Activated naive CD4-positive, alpha-beta T cell treated with anti-CD3 and anti-CD28 coated beads, Interleukin-2, amount 50 U/mL, for 16 hours (primary cell): ENCODE data around the gene DENND1B.

Experiments
- DNase-seq: peaks from one replicate; pipeline ENCODE4 v3.0.0-alpha.2; 2020

Gene DENND1B

GRCh38 chr1:197680311-197680710 is 95.0 kb downstream of the DENND1B start:
- DNase-seq = no peak

GRCh38 chr1:197677752-197678295 is 97.5 kb downstream of the DENND1B start:
- DNase-seq = no peak

GRCh38 chr1:197677313-197677712 is 98.0 kb downstream of the DENND1B start:
- no peak for DNase-seq

- no peak for DNase-seq
Observed at GRCh38 chr1:197675583-197676208, 99.6 kb downstream of the DENND1B start.

DNA sequence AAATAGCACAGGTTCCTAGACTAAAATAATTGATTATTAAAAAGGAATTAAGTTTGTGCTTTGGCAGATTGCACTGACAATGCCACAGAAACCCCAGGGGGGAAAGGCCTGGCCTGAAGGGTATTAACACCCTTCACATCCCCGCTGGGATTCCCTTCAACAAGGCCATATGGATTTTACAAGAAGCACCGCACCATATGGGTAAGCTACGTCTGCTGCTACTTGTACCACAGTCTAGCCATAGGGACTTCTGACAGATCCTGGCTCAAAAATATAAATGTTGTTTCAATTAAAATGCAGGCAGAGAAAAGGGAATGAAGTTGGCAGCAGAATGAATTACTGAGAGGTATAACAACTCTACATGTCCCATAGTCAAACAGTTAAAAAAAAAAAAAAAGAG is 101.0 kb downstream of the DENND1B start:
- DNase-seq = no peak

GRCh38 chr1:197673292-197673691 is 102.0 kb downstream of the DENND1B start:
- DNase-seq = no peak

- no peak for DNase-seq
Observed at GRCh38 chr1:197672347-197672746, 102.9 kb downstream of the DENND1B start.

GRCh38 chr1:197671920-197672319 is 103.4 kb downstream of the DENND1B start:
- no peak for DNase-seq

DNA sequence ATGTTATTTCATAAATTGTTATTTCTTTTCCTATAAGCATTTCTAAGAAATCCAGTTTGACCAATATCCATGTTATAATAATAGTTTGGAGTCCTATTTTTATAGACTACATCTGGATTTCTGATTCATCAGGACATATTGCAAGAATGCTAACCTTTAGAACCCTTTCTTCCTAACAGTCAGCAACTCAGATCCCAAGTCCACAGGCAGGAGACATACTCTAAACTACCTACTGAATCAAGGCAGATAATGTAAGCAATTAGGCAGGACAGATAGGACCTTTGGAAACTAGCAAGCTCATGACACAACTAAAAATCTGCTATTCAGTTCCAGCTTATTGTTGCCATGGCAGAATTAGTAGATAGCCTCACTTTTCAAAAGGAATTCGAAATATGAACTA is 104.1 kb downstream of the DENND1B start:
- DNase-seq = no peak

DNA sequence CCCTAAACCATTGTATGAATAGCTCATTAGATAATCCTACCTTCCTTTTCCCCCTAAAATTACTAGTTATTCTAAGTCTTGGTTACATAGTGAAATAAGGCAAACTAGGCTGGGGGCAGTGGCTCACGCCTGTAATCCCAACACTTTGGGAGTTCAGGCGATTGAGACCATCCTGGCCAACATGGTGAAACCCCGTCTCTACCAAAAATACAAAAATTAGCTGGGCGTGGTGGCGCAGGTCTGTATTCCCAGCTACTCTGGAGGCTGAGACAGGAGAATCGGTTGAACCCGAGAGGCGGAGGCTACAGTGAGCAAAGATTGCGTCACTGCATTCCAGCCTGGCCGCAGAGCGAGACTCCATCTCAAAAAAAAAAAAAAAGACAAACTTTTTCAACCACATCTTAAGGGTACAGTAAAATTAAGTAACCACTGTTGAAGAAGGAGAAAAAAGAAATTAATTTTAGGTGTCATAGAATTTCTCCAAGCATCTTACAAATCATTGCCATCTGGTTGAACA is 108.5 kb downstream of the DENND1B start:
- DNase-seq = no peak

- no peak for DNase-seq
Observed at GRCh38 chr1:197664391-197664790, 110.9 kb downstream of the DENND1B start.

DNA sequence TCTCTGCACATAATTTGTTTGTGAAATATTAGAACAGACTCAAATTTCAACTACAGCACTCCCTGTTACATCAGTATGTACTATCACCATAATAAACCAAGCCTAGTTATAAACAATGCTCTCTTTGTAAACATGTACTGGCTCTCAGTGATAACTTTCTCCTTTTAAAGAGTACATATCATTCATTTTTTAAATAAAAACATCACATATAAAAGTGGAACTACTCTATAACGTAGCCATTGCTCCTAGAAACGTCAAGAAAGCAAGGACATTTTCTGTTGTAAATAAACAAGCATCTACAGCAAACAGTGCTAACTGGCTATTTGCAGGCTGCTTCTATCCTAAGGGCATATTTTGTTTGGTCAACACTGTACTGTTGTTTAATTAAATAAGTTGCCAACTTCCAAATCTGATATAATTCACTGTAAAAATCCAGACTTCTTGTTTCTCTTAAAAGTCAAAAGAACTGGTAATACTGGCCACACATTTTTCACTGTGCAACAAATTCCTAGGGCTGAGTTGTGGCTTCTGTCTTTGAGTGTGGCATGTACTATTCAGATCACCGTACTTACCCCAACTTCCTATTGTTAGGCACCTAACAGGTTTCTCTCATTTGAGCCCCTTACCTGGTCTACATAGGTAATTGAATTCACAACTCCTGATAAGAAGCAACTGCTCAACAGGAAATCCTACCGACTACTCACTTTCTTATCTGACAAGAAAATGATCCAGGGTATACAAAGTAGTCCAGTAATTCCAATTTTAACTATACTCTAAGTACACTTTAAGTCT is 111.9 kb downstream of the DENND1B start:
- DNase-seq = no peak

GRCh38 chr1:197660389-197660788 is 114.9 kb downstream of the DENND1B start:
- no peak for DNase-seq

DNA sequence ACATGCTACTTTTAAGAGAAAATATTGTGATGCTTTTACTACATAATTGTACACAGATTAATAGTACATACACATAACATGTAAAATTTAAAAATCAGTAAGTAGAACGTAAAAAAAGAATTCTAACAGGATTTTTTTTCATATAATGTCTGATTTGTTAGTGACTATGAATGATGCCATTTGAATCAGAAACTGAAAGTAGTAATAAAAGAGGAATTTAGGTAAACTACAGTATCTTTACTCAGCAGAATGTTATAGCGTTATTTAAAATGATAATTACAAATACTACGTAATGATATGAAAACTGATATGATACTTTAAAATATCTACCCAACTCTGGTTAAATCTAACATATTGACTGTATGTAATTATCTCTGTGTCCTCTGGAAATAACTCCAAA is 116.1 kb downstream of the DENND1B start:
- no peak for DNase-seq

GRCh38 chr1:197649188-197649587 is 126.1 kb downstream of the DENND1B start:
- DNase-seq = no peak

- no peak for DNase-seq
Observed at GRCh38 chr1:197638316-197638715, 137.0 kb downstream of the DENND1B start.

DNA sequence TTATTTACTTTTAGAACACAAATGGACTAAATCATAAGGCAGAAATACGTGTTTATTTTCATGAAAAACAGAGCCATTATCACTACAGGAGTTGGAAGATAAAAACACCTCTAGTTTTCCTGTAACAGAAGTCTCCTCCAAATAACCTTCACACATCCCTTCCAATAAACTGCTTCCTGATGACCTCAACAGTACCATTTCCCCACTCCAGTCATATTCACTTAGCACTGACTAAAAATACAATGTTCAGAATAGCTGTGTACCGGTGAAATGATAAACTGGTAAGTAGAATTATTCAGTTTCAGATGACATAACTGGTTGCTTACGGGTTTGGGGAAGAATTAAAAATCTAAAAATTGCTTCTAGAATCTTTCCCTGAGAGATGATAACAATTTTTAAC is 137.9 kb downstream of the DENND1B start:
- DNase-seq = no peak

DNA sequence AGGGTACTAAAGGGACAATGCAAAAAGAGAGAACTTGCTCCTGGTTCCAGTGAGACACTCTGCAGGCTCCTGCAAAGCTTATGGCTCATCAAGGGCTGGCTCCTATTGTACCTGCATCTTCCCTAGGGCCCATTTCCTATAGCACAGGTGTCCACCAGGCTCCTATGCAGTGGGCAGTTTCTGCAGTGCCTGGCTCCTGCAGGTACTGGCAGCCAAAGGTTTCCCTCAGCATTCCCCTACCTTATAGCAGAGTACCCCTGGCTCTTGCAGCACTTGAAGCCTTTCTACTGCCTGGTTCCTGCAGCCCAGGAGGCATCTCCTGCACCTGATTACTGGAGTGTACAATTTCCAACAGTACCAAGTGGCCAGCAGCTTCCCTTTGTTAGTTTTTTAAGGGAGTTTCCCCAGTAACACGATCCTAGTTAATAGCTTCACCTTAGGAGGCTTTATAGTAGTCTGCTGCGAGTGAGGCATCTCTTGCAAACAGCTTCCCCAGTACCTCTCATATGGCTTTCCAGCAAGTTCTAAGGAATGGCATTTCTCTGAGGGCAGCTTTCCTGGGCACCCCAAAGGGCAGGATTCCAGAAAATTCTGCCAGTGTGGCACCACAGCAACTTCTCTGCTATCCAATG is 141.7 kb downstream of the DENND1B start:
- no peak for DNase-seq

GRCh38 chr1:197632651-197633050 is 142.6 kb downstream of the DENND1B start:
- no peak for DNase-seq

GRCh38 chr1:197632005-197632404 is 143.3 kb downstream of the DENND1B start:
- no peak for DNase-seq

GRCh38 chr1:197622371-197622770 is 152.9 kb downstream of the DENND1B start:
- DNase-seq = no peak

- DNase-seq = no peak
Observed at GRCh38 chr1:197621761-197622160, 153.5 kb downstream of the DENND1B start.

DNA sequence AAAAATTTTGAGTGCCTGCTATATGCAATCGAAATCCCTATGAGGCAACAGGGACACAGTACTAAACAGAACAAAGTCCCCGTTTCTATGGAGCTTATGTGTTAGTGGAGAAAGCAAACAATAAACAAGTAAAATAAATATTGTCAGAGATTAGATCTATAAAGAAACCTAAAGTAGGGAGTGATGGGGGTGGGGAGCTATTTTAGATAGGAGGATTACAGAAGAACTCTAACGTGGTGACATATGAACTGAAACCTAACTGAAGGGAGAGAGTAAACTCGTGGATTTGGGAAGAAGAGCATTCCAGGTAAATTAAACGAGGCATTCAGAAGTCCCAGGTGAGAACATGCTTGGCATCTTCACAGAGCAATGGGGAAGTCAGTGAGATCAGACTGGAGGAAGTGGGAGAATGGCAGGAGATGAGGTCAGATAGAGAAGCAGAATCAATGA is 154.5 kb downstream of the DENND1B start:
- DNase-seq = no peak
